H1 (cell line): ENCODE measurements around the gene MGST3. TPM values are rescaled to one million over a fixed set of nuclear protein-coding genes. Genes with fewer than 3 reads are reported as not detected.

Experiments used
- KDM5A ChIP-seq: fragments of 200-600 bp; IDR thresholded peaks from 2 replicates; pipeline ENCODE4 v1.7.1; 2012; ENCODE audit warnings: mild to moderate bottlenecking, low read length, inconsistent platforms, mixed read lengths
- POLR2AphosphoS5 ChIP-seq: IDR thresholded peaks from 2 replicates; pipeline ENCODE4 v1.6.1; 2011; ENCODE audit warnings: low read depth, low read length
- SIN3A ChIP-seq, 2 experiments: IDR thresholded peaks in 1 of 2; conservative IDR thresholded peaks in 1 of 2; 2 replicates each; pipeline ENCODE4 v1.6.1; 2011 to 2012; ENCODE audit warnings: low read length in 2 of 2, improper control_type of control experiment in 1 of 2, low read depth in 1 of 2, mild to moderate bottlenecking in 1 of 2
- polyA plus RNA-seq, 7 experiments: library from polyadenylated mRNA; depleted of rRNA in 3 of 7; stranded (reverse) in 5 of 7; unstranded in 2 of 7; fragments of >200 nt in 5 of 7; fragments of 200-250 nt in 2 of 7; gene quantifications; 1 replicate in 5 of 7; 2 replicates in 1 of 7; 4 replicates in 1 of 7; pipeline versions ENCODE4 v1.2.1 to v1.2.3, GENCODE V29; 2011 to 2013; ENCODE audit warnings: missing spikeins in 2 of 7, mixed read lengths in 2 of 7
- total RNA-seq: library from RNA; stranded (reverse); fragmentation: NEBNext Ultra II Directional; extraction: Animal tissue kit (Norgen Biotek cat#: 25700); gene quantifications from 2 replicates; pipeline ENCODE4 v1.2.1, GENCODE V29; 2021

The MGST3 gene
- total and polyA plus RNA-seq, 2 of the 8 experiments (the other 6 are each of a cell fraction or from before 2014, with no cell fraction given): 124 to 257 TPM

- no peak for TF ChIP-seq POLR2AphosphoS5
- TF ChIP-seq SIN3A (conservative IDR thresholded peaks at IDR 0.05 in 1 of 2, IDR thresholded peaks at IDR 0.05 in 1 of 2; ENCODE audit: low read depth in 1 of 2, low read length in 2 of 2): no peak
- no peak for TF ChIP-seq KDM5A
Observed at GRCh38 chr1:165697491-165697880, 66.5 kb downstream of the MGST3 start (continued).
